Fibroblast of the aortic adventitia (primary cell): ENCODE data around the gene PTPN6. TPM values are rescaled to one million over a fixed set of nuclear protein-coding genes. Genes with fewer than 3 reads are reported as not detected.

Experiments used
- DNase-seq: peaks from one replicate; pipeline ENCODE4 v3.0.0-alpha.2; 2010; ENCODE audit warnings: low read depth
- H3K4me3 ChIP-seq: 2 replicates; pipeline ENCODE4 v1.5.1; 2011; ENCODE audit warnings: low read depth, mild to moderate bottlenecking, control low read depth, low read length, moderate library complexity
- total RNA-seq: library from RNA; depleted of rRNA; stranded (reverse); fragments of >200 nt; gene quantifications from 2 replicates; pipeline ENCODE4 v1.2.3, GENCODE V29; 2012; ENCODE audit warnings: low replicate concordance
- TF ChIP-seq, protein P1 (sequence below): IDR thresholded peaks from 2 replicates; pipeline ENCODE4 v1.5.1; 2011; ENCODE audit warnings: mild to moderate bottlenecking, low read length, control low read depth, inconsistent platforms; ENCODE audit not compliant: insufficient read depth

The PTPN6 gene
- total RNA-seq, 1 donor = not detected

DNA sequence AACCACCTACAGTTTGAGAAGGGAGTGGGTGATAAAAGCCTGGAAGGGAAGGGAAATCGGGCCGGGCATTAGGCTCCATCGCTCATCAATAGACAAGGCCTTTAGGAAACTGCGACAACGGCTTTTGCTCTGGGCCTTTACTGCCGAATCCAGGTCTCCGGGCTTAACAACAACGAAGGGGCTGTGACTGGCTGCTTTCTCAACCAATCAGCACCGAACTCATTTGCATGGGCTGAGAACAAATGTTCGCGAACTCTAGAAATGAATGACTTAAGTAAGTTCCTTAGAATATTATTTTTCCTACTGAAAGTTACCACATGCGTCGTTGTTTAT, 7.8 kb upstream of the PTPN6 start:
- TF ChIP-seq, protein P1, sequence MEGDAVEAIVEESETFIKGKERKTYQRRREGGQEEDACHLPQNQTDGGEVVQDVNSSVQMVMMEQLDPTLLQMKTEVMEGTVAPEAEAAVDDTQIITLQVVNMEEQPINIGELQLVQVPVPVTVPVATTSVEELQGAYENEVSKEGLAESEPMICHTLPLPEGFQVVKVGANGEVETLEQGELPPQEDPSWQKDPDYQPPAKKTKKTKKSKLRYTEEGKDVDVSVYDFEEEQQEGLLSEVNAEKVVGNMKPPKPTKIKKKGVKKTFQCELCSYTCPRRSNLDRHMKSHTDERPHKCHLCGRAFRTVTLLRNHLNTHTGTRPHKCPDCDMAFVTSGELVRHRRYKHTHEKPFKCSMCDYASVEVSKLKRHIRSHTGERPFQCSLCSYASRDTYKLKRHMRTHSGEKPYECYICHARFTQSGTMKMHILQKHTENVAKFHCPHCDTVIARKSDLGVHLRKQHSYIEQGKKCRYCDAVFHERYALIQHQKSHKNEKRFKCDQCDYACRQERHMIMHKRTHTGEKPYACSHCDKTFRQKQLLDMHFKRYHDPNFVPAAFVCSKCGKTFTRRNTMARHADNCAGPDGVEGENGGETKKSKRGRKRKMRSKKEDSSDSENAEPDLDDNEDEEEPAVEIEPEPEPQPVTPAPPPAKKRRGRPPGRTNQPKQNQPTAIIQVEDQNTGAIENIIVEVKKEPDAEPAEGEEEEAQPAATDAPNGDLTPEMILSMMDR = no peak
- H3K4me3 ChIP-seq = peak overlapping the region; percentile 84
- DNase-seq = peak; percentile 96

DNA sequence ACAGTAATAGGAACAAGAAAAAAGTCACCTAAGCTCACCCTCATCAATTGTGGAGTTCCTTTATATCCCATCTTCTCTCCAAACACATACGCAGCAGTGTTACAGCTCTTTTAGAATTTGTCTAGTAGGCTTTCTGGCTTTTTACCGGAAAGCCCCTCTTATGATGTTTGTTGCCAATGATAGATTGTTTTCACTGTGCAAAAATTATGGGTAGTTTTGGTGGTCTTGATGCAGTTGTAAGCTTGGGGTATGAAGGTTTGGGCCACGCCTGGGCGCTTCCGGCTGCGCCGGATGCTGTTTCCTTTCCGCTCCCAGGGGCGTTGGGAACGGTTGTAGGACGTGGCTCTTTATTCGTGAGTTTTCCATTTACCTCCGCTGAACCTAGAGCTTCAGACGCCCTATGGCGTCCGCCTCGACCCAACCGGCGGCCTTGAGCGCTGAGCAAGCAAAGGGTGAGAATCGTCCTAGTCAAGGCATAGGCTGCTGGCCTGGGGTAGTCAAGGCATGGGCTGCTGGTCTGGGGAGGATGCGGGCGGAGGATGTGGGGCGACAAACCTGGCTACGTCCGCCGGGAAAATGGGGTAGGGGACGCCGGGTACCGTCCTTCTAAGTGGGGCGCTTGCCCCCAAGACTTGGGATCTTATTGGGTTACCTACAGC, 7.3 kb upstream of the PTPN6 start, which contains the start of the genes C12orf57 and RNU7-1:
Gene C12orf57, plus strand, starts transcription at position 301 of the 659 bp plus-strand sequence. Its CDS starts 100 bp downstream, at position 401.
Gene RNU7-1, plus strand, starts transcription at position 95 of the 659 bp plus-strand sequence.
- H3K4me3 ChIP-seq = peak within 1 kb of the TSS; percentile 84
- no peak for DNase-seq
- TF ChIP-seq, protein P1 = no peak

DNA sequence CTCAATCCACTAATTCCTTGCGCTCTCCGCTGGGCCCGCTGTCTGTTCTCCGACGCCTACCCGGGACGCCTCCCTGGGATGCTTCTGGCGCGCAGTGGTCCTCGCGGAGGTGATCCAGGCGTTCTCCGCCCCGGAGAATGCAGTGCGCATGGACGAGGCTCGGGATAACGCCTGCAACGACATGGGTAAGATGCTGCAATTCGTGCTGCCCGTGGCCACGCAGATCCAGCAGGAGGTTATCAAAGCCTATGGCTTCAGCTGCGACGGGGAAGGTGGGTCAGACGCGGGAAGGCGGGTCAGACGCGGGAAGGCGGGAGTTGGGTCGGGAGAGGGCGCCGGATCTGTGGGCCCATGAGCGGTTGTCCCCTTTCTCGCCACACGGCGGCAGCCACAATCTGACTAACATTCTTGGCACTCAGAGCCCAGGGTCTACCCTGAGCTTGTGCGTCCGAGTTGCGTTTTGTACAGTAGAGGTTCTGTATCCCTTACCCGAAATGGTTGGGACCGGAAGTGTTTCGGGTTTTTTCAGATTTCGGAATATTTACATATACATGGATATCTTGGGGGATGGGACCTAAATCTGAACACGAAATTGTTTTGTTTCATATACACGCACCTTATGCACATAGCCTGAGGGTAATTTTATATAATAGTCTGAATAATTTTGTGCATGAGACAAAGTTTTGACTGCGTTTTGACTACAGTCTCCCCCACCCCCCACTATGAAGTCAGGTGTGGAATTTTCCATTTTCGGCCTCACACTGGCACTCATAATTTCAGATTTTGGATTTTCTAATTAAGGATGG, 6.6 kb upstream of the PTPN6 start:
- H3K4me3 ChIP-seq = peak overlapping the region; percentile 84
- peak; percentile 94 for DNase-seq
- TF ChIP-seq, protein P1 = peak; percentile 85

- TF ChIP-seq, protein P1 = no peak
- H3K4me3 ChIP-seq = peak overlapping the region; percentile 10
- no peak for DNase-seq
Observed at GRCh38 chr12:6945613-6946012, 5.5 kb upstream of the PTPN6 start.

DNA sequence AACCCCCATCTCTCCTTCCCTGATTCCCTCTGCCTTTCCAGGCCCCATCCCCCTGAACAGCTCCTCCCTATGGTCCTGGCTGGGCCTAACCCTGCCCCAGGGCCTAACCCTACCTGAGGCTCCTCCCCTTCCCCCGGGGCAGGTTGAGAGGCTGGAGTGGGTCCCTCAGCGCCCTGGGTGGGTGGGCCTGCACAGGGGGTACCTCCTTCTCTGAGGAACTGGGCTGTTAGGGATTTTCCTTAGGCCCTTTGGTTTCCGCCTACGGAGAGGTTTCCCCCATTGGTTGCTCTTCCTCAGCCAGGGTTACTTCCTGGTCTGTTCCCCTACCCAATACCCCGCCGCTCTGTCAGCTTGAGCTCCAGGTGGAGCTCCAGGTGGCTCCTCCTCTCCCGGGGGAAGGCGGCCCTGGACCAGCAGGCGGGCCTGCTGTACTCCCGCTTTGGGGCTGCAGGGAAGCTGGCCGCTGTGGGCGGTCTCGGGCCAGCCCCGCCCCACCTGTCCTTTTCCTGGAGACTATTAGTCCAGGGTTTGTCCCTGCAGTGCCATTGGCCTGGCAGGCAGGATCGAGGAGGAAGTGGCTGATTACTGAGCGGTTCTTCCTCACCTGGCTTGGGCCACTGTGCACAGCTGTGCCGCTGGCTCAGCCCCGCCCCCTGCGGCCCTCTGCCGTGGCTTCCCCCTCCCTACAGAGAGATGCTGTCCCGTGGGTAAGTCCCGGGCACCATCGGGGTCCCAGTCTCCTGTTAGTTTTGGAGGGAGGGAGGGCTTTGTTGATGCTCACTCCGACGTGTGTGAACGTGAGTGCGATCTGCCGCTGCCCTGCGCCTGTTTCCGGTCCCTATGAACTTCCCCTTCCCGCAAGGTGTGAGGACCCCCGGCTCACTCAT, 4.9 kb upstream of the PTPN6 start:
- TF ChIP-seq, protein P1 = no peak
- no peak for DNase-seq

GRCh38 chr12:6946920-6947374, 4.2 kb upstream of the PTPN6 start:
- TF ChIP-seq, protein P1 = no peak
- no peak for DNase-seq
- no peak overlapping the region for H3K4me3 ChIP-seq

More for the DNA sequence above, 4.9 kb upstream of the PTPN6 start:
- no peak overlapping the region for H3K4me3 ChIP-seq
